H1 (cell line): ENCODE results near the gene NADSYN1. TPM values are rescaled to one million over a fixed set of nuclear protein-coding genes. Genes with fewer than 3 reads are reported as not detected.

Experiments
- CTCF ChIA-PET: fragments of 300-600 bp; sonication (Branson Sonifier 250); formaldehyde crosslinking; loops from one replicate; lab custom pipeline; 2021; ENCODE audit not compliant: partially characterized antibody; lab: Charles Lee
- POLR2A ChIA-PET: fragments of 300-600 bp; sonication (Branson Sonifier 250); formaldehyde crosslinking; loops from one replicate; lab custom pipeline; 2021; ENCODE audit warnings: inconsistent platforms; ENCODE audit not compliant: partially characterized antibody; lab: Charles Lee
- DNase-seq, 2 experiments: peaks; one replicate each; pipeline versions ENCODE4 v3.0.0 to v3.0.0-alpha.2; 2010 to 2022; ENCODE audit warnings: low spot score in 2 of 2, low read depth in 1 of 2, mixed read lengths in 1 of 2
- FAIRE-seq: peaks from 2 replicates; lab custom pipeline; 2011; peaks lifted over from hg19 to GRCh38; lab: Jason Lieb, UNC
- H2AFZ ChIP-seq: 2 replicates; pipeline ENCODE4 v1.8.1; 2012; ENCODE audit warnings: low read length, inconsistent platforms
- H2AK5ac ChIP-seq: 2 replicates; pipeline ENCODE4 v1.6.1; 2013; ENCODE audit warnings: low read depth, low read length
- H2BK120ac ChIP-seq: replicated peaks from 2 replicates; pipeline ENCODE3; 2013; ENCODE audit warnings: low read depth, low read length, inconsistent platforms
- H2BK12ac ChIP-seq: 2 replicates; pipeline ENCODE4 v1.6.1; 2013; ENCODE audit warnings: low read depth, low read length
- H2BK15ac ChIP-seq: 2 replicates; pipeline ENCODE4 v1.6.1; 2013; ENCODE audit warnings: low read length
- H2BK20ac ChIP-seq: 2 replicates; pipeline ENCODE4 v1.6.1; 2013; ENCODE audit warnings: low read length
- H2BK5ac ChIP-seq: 2 replicates; pipeline ENCODE4 v1.6.1; 2013; ENCODE audit warnings: low read depth, low read length
- H3K14ac ChIP-seq: 2 replicates; pipeline ENCODE4 v1.6.1; 2013; ENCODE audit warnings: inconsistent platforms; ENCODE audit not compliant: insufficient read length
- H3K18ac ChIP-seq: 2 replicates; pipeline ENCODE4 v1.6.1; 2013; ENCODE audit warnings: low read length; ENCODE audit errors: extremely low read depth
- H3K23ac ChIP-seq: 2 replicates; pipeline ENCODE4 v1.6.1; 2013; ENCODE audit warnings: inconsistent platforms; ENCODE audit not compliant: insufficient read length
- H3K23me2 ChIP-seq: 2 replicates; pipeline ENCODE4 v1.6.1; 2013; ENCODE audit warnings: low read depth, low read length
- H3K27ac ChIP-seq: 2 replicates; pipeline ENCODE4 v1.6.1; 2011; ENCODE audit warnings: low read depth, low read length, inconsistent platforms
- H3K27me3 ChIP-seq, 4 experiments: replicated peaks in 1 of 4; 1 replicate in 1 of 4; 2 replicates in 3 of 4; pipeline versions ENCODE4 v1.6.1 to v1.8.1; 2011 to 2013; ENCODE audit warnings: low read length in 3 of 4, mild to moderate bottlenecking in 3 of 4, inconsistent platforms in 2 of 4, mixed read lengths in 2 of 4, moderate library complexity in 1 of 4; ENCODE audit not compliant: control insufficient read depth in 3 of 4, insufficient read depth in 3 of 4; ENCODE audit errors: extremely low read depth in 1 of 4
- H3K36me3 ChIP-seq, 4 experiments: 2 replicates each; pipeline versions ENCODE4 v1.6.1 to v1.8.1; 2011 to 2013; ENCODE audit warnings: mild to moderate bottlenecking in 4 of 4, low read length in 3 of 4, moderate library complexity in 2 of 4, control low read depth in 1 of 4, inconsistent platforms in 1 of 4; ENCODE audit not compliant: insufficient read depth in 4 of 4, control insufficient read depth in 2 of 4
- H3K4ac ChIP-seq: replicated peaks from 2 replicates; pipeline ENCODE3; 2013; ENCODE audit warnings: low read length, low read depth, mixed read lengths, inconsistent platforms; ENCODE audit not compliant: insufficient read length
- H3K4me1 ChIP-seq, 4 experiments: replicated peaks in 1 of 4; 1 replicate in 1 of 4; 2 replicates in 3 of 4; pipeline versions ENCODE4 v1.6.1 to v1.8.1; 2011 to 2013; ENCODE audit warnings: low read length in 3 of 4, inconsistent platforms in 2 of 4, mixed read lengths in 1 of 4; ENCODE audit not compliant: insufficient read depth in 4 of 4, control insufficient read depth in 3 of 4
- H3K4me2 ChIP-seq, 2 experiments: 2 replicates each; pipeline versions ENCODE4 v1.6.1 to v1.8.1; 2011 to 2013; ENCODE audit warnings: low read depth in 2 of 2, low read length in 2 of 2, control low read depth in 1 of 2, inconsistent platforms in 1 of 2, mild to moderate bottlenecking in 1 of 2; ENCODE audit not compliant: insufficient read depth in 1 of 2
- H3K4me3 ChIP-seq, 4 experiments: fragments of 200-600, 300-600 bp in 1 of 4; sonication (generic), shearing (Covaris generic), sonication (Bioruptor Twin) in 1 of 4; 2 replicates each; pipeline versions ENCODE4 v1.5.1 to v1.8.1; 2011 to 2016; ENCODE audit warnings: low read length in 4 of 4, low read depth in 3 of 4, control low read depth in 2 of 4, inconsistent platforms in 2 of 4, mild to moderate bottlenecking in 2 of 4, mixed read lengths in 1 of 4, moderate library complexity in 1 of 4; ENCODE audit not compliant: insufficient read depth in 2 of 4; ENCODE audit errors: extremely low read depth in 1 of 4
- H3K56ac ChIP-seq: replicated peaks from 2 replicates; pipeline ENCODE3; 2013; ENCODE audit warnings: low read depth, mild to moderate bottlenecking, mixed read lengths, low read length, inconsistent platforms; ENCODE audit not compliant: insufficient read length
- H3K79me1 ChIP-seq: 2 replicates; pipeline ENCODE4 v1.6.1; 2013; ENCODE audit warnings: low read depth, low read length, control low read depth
- H3K79me2 ChIP-seq, 2 experiments: 2 replicates each; pipeline versions ENCODE4 v1.6.1 to v1.8.1; 2012 to 2013; ENCODE audit warnings: low read length in 2 of 2, mild to moderate bottlenecking in 2 of 2, inconsistent platforms in 1 of 2; ENCODE audit not compliant: insufficient read depth in 2 of 2, control insufficient read depth in 1 of 2
- H3K9ac ChIP-seq, 4 experiments: replicated peaks in 1 of 4; 1 replicate in 1 of 4; 2 replicates in 3 of 4; pipeline versions ENCODE4 v1.6.1 to v1.8.1; 2011 to 2013; ENCODE audit warnings: low read depth in 3 of 4, low read length in 3 of 4, control low read depth in 2 of 4, mild to moderate bottlenecking in 2 of 4, moderate library complexity in 2 of 4, inconsistent platforms in 1 of 4; ENCODE audit errors: extremely low read depth in 1 of 4
- H3K9me3 ChIP-seq, 2 experiments: 2 replicates each; pipeline versions ENCODE4 v1.6.1 to v1.8.1; 2012 to 2013; ENCODE audit warnings: mild to moderate bottlenecking in 2 of 2, moderate library complexity in 2 of 2, control low read depth in 1 of 2, inconsistent platforms in 1 of 2, low read depth in 1 of 2, low read length in 1 of 2, mixed read lengths in 1 of 2; ENCODE audit not compliant: insufficient read depth in 2 of 2
- H4K20me1 ChIP-seq, 2 experiments: replicated peaks in 1 of 2; 2 replicates each; pipeline versions ENCODE3 to v1.8.1; 2011 to 2013; ENCODE audit warnings: inconsistent platforms in 2 of 2, low read length in 2 of 2, mild to moderate bottlenecking in 1 of 2; ENCODE audit not compliant: insufficient read depth in 2 of 2, control insufficient read depth in 1 of 2
- H4K5ac ChIP-seq: 2 replicates; pipeline ENCODE4 v1.6.1; 2013; ENCODE audit warnings: low read length, low read depth, mixed read lengths, inconsistent platforms; ENCODE audit not compliant: insufficient read length
- H4K8ac ChIP-seq: 2 replicates; pipeline ENCODE4 v1.8.0; 2013; ENCODE audit warnings: mild to moderate bottlenecking, moderate library complexity, low read length, inconsistent platforms; ENCODE audit not compliant: insufficient read depth; ENCODE audit errors: extremely low read depth
- H4K91ac ChIP-seq: replicated peaks from 2 replicates; pipeline ENCODE3; 2013; ENCODE audit warnings: low read length, mixed read lengths, inconsistent platforms; ENCODE audit not compliant: insufficient read length
- GABPA ChIP-seq: IDR thresholded peaks from 2 replicates; pipeline ENCODE4 v1.6.1; 2011; ENCODE audit warnings: mild to moderate bottlenecking, low read length, moderate library complexity, borderline replicate concordance; ENCODE audit not compliant: insufficient read depth
- HDAC6 ChIP-seq: IDR thresholded peaks from one replicate; pipeline ENCODE4 v1.7.1; 2012; ENCODE audit warnings: low read depth, mild to moderate bottlenecking, inconsistent platforms, low read length, moderate library complexity
- JUN ChIP-seq: IDR thresholded peaks from 2 replicates; pipeline ENCODE4 v1.6.1; 2011; ENCODE audit warnings: low read depth, mild to moderate bottlenecking, improper control_type of control experiment, low read length
- JUND ChIP-seq: IDR thresholded peaks from 2 replicates; pipeline ENCODE4 v1.6.1; 2011; ENCODE audit warnings: mild to moderate bottlenecking, improper control_type of control experiment, low read length
- RFX5 ChIP-seq: IDR thresholded peaks from 2 replicates; pipeline ENCODE4 v1.6.1; 2011; ENCODE audit warnings: low read depth, low read length, improper control_type of control experiment, borderline replicate concordance
- RNF2 ChIP-seq: fragments of 200-900, 300-1000 bp; sonication (generic); IDR thresholded peaks from 2 replicates; pipeline ENCODE4 v1.7.1; 2016; ENCODE audit warnings: borderline replicate concordance, low read depth, mild to moderate bottlenecking, antibody characterized with exemption, low read length; ENCODE audit not compliant: poor library complexity, severe bottlenecking; ENCODE audit errors: missing control alignments
- RXRA ChIP-seq: IDR thresholded peaks from 2 replicates; pipeline ENCODE4 v1.6.1; 2011; ENCODE audit warnings: low read depth, mild to moderate bottlenecking, low read length, moderate library complexity; ENCODE audit not compliant: insufficient read depth
- TEAD4 ChIP-seq: IDR thresholded peaks from 2 replicates; pipeline ENCODE4 v1.6.1; 2012; ENCODE audit warnings: low read depth, low read length, inconsistent platforms, mixed read lengths
- YY1 ChIP-seq: IDR thresholded peaks from 2 replicates; pipeline ENCODE4 v1.6.1; 2011; ENCODE audit warnings: low read depth, mild to moderate bottlenecking, low read length
- WGBS, 2 experiments: shearing (Covaris generic) in 1 of 2; methylation state at CpG; one replicate each; pipeline versions ENCODE4 v1.1.6 to v1.1.7; 2013 to 2015; ENCODE audit warnings: low lambda C conversion rate in 2 of 2, mixed read lengths in 2 of 2, inconsistent platforms in 1 of 2, low coverage in 1 of 2, missing lambda C conversion rate in 1 of 2; ENCODE audit not compliant: insufficient replicate concordance in 2 of 2, insufficient coverage in 1 of 2, insufficient read length in 1 of 2; ENCODE audit errors: extremely low coverage in 1 of 2, missing lambda C conversion rate in 1 of 2; 5-methylcytosine and 5-hydroxymethylcytosine counted together
- polyA plus RNA-seq, 7 experiments: library from polyadenylated mRNA; depleted of rRNA in 3 of 7; stranded (reverse) in 5 of 7; unstranded in 2 of 7; fragments of >200 nt in 5 of 7; fragments of 200-250 nt in 2 of 7; gene quantifications; 1 replicate in 5 of 7; 2 replicates in 1 of 7; 4 replicates in 1 of 7; pipeline versions ENCODE4 v1.2.1 to v1.2.3, GENCODE V29; 2011 to 2013; ENCODE audit warnings: missing spikeins in 2 of 7, mixed read lengths in 2 of 7
- total RNA-seq: library from RNA; stranded (reverse); fragmentation: NEBNext Ultra II Directional; extraction: Animal tissue kit (Norgen Biotek cat#: 25700); gene quantifications from 2 replicates; pipeline ENCODE4 v1.2.1, GENCODE V29; 2021

Gene NADSYN1
- total and polyA plus RNA-seq, 2 of the 8 experiments (the other 6 are each of a cell fraction or from before 2014, with no cell fraction given) = 38.3 to 38.6 TPM

DNA sequence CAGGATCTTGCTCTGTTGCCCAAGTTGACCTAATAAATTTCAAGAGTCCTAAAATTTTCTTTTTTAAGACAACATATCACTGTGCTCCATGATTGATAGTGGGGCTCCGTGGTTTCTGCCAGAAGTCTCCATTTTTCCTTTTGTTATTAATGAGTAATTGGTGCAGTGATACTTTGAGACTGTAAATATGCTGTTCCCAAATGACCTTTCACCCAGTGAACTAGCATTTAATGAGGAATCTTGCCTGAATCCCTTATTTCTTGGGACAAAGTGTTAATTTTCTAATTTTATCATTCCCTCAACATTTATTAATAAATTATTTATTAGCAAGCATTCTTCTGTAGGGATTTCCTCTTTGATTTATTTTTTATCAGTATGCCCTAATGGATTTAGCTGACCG, 2.5 kb upstream of the NADSYN1 start:
- Histone ChIP-seq H3K27ac (no peak overlapping the region), H2AFZ (no peak overlapping the region), H3K18ac (no peak overlapping the region), H3K56ac (no peak overlapping the region), H4K5ac (no peak overlapping the region), H2BK20ac (no peak overlapping the region), H3K23me2 (peaks cover 21% of the 10 kb centered on the region), H3K79me1 (peaks cover 8% of the 10 kb centered on the region; the same call in 1 of the 2 replicates), H3K4me3 (no peak overlapping the region), H3K36me3 (peaks cover 0 to 25% (median 4%) of the 10 kb centered on the region in 4 experiments; a peak in 4 of 8 replicates), H3K4me2 (no peak overlapping the region; a peak in 1 of 4 replicates), H3K9me3 (no peaks in the 10 kb centered on the region), H2BK12ac (no peak overlapping the region), H3K23ac (no peak overlapping the region), H3K27me3 (no peaks in the 10 kb centered on the region), H4K8ac (no peak overlapping the region), H2BK5ac (no peak overlapping the region), H3K4me1 (peaks cover 3 to 19% (median 9%) of the 10 kb centered on the region in 4 experiments; a peak in 6 of 7 replicates), H3K9ac (no peak overlapping the region), H3K4ac (no peak overlapping the region), H3K14ac (no peak overlapping the region), H2AK5ac (no peak overlapping the region), H3K79me2 (peaks cover 0 to 51% of the 10 kb centered on the region in 2 experiments; a peak in 3 of 4 replicates), H2BK15ac (no peak overlapping the region), H2BK120ac (no peak overlapping the region), H4K91ac (no peak overlapping the region)
- ChIA-PET CTCF (interaction anchor here (1.2 kb wide), 1 partner anchor 370 kb away, joined by 3 read pairs; no protein-coding TSS in a partner anchor), POLR2A (interaction anchor here (1.6 kb wide), 1 partner anchor 115 kb away, joined by 5 read pairs; the partner anchor contains the start of gene KRTAP5-10)
- no peak for FAIRE-seq
- DNase-seq = no peak
- TF ChIP-seq GABPA = no peak
- TF ChIP-seq RFX5 = no peak
- TF ChIP-seq TEAD4 = no peak
- no peak for TF ChIP-seq RNF2
- no peak for TF ChIP-seq JUND
- TF ChIP-seq YY1 = no peak
- no peak for TF ChIP-seq RXRA
- no peak for TF ChIP-seq HDAC6
- no peak for TF ChIP-seq JUN
- TF ChIP-seq, all 59 proteins: peak for 0
- 85% methylated on average over 2 of the region's 2 CpGs; no CpG with 5 or more reads in 1 of the 2 experiments for WGBS, 2 experiments
- peaks cover 0 to 16% of the 10 kb centered on the region in 2 experiments for H4K20me1 ChIP-seq
